GM18951 (cell line): ENCODE data around the gene EPN3.

Experiments
- POLR2A ChIP-seq: IDR thresholded peaks from 4 replicates; pipeline ENCODE4 v1.6.1; 2011; ENCODE audit warnings: mild to moderate bottlenecking; ENCODE audit not compliant: insufficient read length, insufficient read depth; ENCODE audit errors: extremely low read depth
- in situ Hi-C: fragments of 300-500 bp; cut with MboI; formaldehyde crosslinking; loops from one replicate; pipeline ENCODE4 v1.12.0; 2022; ENCODE audit warnings: low sequenced_read_pairs, mixed read lengths, inconsistent platforms; ENCODE audit not compliant: unreplicated experiment

The EPN3 gene

GRCh38 chr17:50517504-50518383, 14.8 kb upstream of the EPN3 start:
- in situ Hi-C loops: no loop called here
- no peak for TF ChIP-seq POLR2A

GRCh38 chr17:50518384-50519023, 14.0 kb upstream of the EPN3 start:
- in situ Hi-C loops: no loop called here
- TF ChIP-seq POLR2A: no peak

- TF ChIP-seq POLR2A: no peak
- in situ Hi-C loops: no loop called here
These were observed 13.2 kb upstream of the EPN3 start for GRCh38 chr17:50519141-50519834.

- in situ Hi-C loops: no loop called here
- TF ChIP-seq POLR2A: no peak
These were observed 12.1 kb upstream of the EPN3 start for GRCh38 chr17:50520483-50520882.

GRCh38 chr17:50521514-50521913, 11.0 kb upstream of the EPN3 start:
- in situ Hi-C loops: no loop called here
- TF ChIP-seq POLR2A: no peak

- no peak for TF ChIP-seq POLR2A
- in situ Hi-C loops: no loop called here
These were observed 9.8 kb upstream of the EPN3 start for GRCh38 chr17:50522766-50523165.

GRCh38 chr17:50523208-50523607, 9.3 kb upstream of the EPN3 start:
- in situ Hi-C loops: no loop called here

GRCh38 chr17:50524838-50525237, 7.7 kb upstream of the EPN3 start:
- in situ Hi-C loops: no loop called here
- TF ChIP-seq POLR2A: no peak

More at GRCh38 chr17:50523208-50523607, 9.3 kb upstream of the EPN3 start:
- no peak for TF ChIP-seq POLR2A

- TF ChIP-seq POLR2A: no peak
- in situ Hi-C loops: no loop called here
These were observed 5.3 kb upstream of the EPN3 start for GRCh38 chr17:50527155-50527762.

- in situ Hi-C loops: no loop called here
These were observed 4.5 kb upstream of the EPN3 start for GRCh38 chr17:50527949-50528474.

GRCh38 chr17:50529849-50530248, 2.7 kb upstream of the EPN3 start:
- in situ Hi-C loops: no loop called here
- no peak for TF ChIP-seq POLR2A

More at GRCh38 chr17:50527949-50528474, 4.5 kb upstream of the EPN3 start:
- no peak for TF ChIP-seq POLR2A

GRCh38 chr17:50531428-50532025, 1.0 kb upstream of the EPN3 start:
- in situ Hi-C loops: no loop called here
- no peak for TF ChIP-seq POLR2A
